B cell (primary cell): ENCODE results near the gene XYLT1. TPM values are rescaled to one million over a fixed set of nuclear protein-coding genes. Genes with fewer than 3 reads are reported as not detected.

Experiments
- ATAC-seq: fragments of 200-7000 bp; cut with Tn5 transposase; one replicate; pipeline ENCODE4 v1.10.0; 2021; ENCODE audit warnings: low read depth, mild to moderate bottlenecking, moderate number of reproducible peaks, moderate library complexity
- CTCF ChIA-PET: fragments of 350-600 bp; sonication (Branson Sonifier 250); formaldehyde crosslinking; loops from one replicate; lab custom pipeline; 2021; ENCODE audit warnings: antibody characterized with exemption, inconsistent platforms; lab: Charles Lee
- POLR2A ChIA-PET: fragments of 350-600 bp; sonication (Branson Sonifier 250); formaldehyde crosslinking; loops from one replicate; lab custom pipeline; 2021; ENCODE audit warnings: antibody characterized with exemption; lab: Charles Lee
- DNase-seq: peaks from one replicate; pipeline ENCODE4 v3.0.0; 2013
- H2AFZ ChIP-seq: 2 replicates; pipeline ENCODE4 v1.6.1; 2012; ENCODE audit warnings: mild to moderate bottlenecking, low read depth, low read length; ENCODE audit not compliant: insufficient read depth, poor library complexity, severe bottlenecking
- H3K27ac ChIP-seq, 2 donors: 1 replicate in 1 of 2; 2 replicates in 1 of 2; pipeline ENCODE4 v1.5.1; 2012 to 2013; ENCODE audit warnings: low read length in 2 of 2, mild to moderate bottlenecking in 2 of 2, moderate library complexity in 1 of 2
- H3K27me3 ChIP-seq, 4 experiments: fragments of 200-600 bp in 1 of 4; sonication (generic) in 1 of 4; replicated peaks in 1 of 4; 1 replicate in 2 of 4; 2 replicates in 2 of 4; pipeline versions ENCODE4 v1.6.1 to v1.7.0; 2013 to 2016; ENCODE audit warnings: low read length in 3 of 4, mild to moderate bottlenecking in 2 of 4, mixed read lengths in 1 of 4, moderate library complexity in 1 of 4; ENCODE audit not compliant: insufficient read depth in 4 of 4, control insufficient read depth in 3 of 4; ENCODE audit errors: control extremely low read depth in 1 of 4
- H3K36me3 ChIP-seq, 2 experiments: replicated peaks in 1 of 2; 1 replicate in 1 of 2; 2 replicates in 1 of 2; pipeline versions ENCODE4 v1.6.1 to v1.7.1; 2013; ENCODE audit warnings: low read length in 1 of 2; ENCODE audit not compliant: insufficient read depth in 2 of 2, control insufficient read depth in 1 of 2; ENCODE audit errors: control extremely low read depth in 1 of 2, extremely low read depth in 1 of 2
- H3K4me1 ChIP-seq, 2 donors: fragments of 200-600 bp in 1 of 2; sonication (generic) in 1 of 2; 1 replicate in 1 of 2; 2 replicates in 1 of 2; pipeline versions ENCODE4 v1.5.1 to v1.6.1; 2013 to 2017; ENCODE audit warnings: low read length in 2 of 2; ENCODE audit not compliant: control insufficient read depth in 2 of 2, insufficient read depth in 2 of 2
- H3K4me2 ChIP-seq: replicated peaks from 2 replicates; pipeline ENCODE3; 2012; ENCODE audit warnings: mild to moderate bottlenecking, low read depth, low read length; ENCODE audit not compliant: poor library complexity, severe bottlenecking
- H3K4me3 ChIP-seq, 5 experiments: fragments of 200-600 bp in 1 of 5; sonication (generic) in 1 of 5; 1 replicate in 3 of 5; 2 replicates in 2 of 5; pipeline versions ENCODE4 v1.5.1 to v1.7.0; 2011 to 2016; ENCODE audit warnings: low read length in 4 of 5, mild to moderate bottlenecking in 4 of 5, low read depth in 2 of 5, control low read depth in 1 of 5, moderate library complexity in 1 of 5; ENCODE audit not compliant: insufficient read depth in 1 of 5; ENCODE audit errors: control extremely low read depth in 1 of 5, extremely low read depth in 1 of 5
- H3K79me2 ChIP-seq: fragments of 200-600 bp; sonication (generic); one replicate; pipeline ENCODE4 v1.6.0; 2016; ENCODE audit warnings: low read length; ENCODE audit not compliant: control insufficient read depth, insufficient read depth
- H3K9ac ChIP-seq: fragments of 200-600 bp; sonication (generic); 2 replicates; pipeline ENCODE4 v1.6.1; 2017; ENCODE audit warnings: mild to moderate bottlenecking, low read length, moderate library complexity
- H3K9me3 ChIP-seq, 3 donors: one replicate each; pipeline versions ENCODE4 v1.6.1 to v1.7.1; 2013; ENCODE audit warnings: low read length in 2 of 3; ENCODE audit not compliant: control insufficient read depth in 2 of 3, insufficient read depth in 1 of 3; ENCODE audit errors: control extremely low read depth in 1 of 3
- H4K20me1 ChIP-seq: 2 replicates; pipeline ENCODE4 v1.6.0; 2012; ENCODE audit warnings: mild to moderate bottlenecking, low read length; ENCODE audit not compliant: insufficient read depth, control insufficient read depth, poor library complexity, severe bottlenecking
- H3K27ac Mint-ChIP-seq: one replicate; pipeline ENCODE4 v1.8.0; 2021; ENCODE audit warnings: mixed read lengths
- H3K27me3 Mint-ChIP-seq: one replicate; pipeline ENCODE4 v1.8.0; 2021; ENCODE audit warnings: mixed read lengths
- H3K4me1 Mint-ChIP-seq: one replicate; pipeline ENCODE4 v1.8.0; 2021; ENCODE audit warnings: mixed read lengths
- H3K4me3 Mint-ChIP-seq: one replicate; pipeline ENCODE4 v1.8.0; 2021; ENCODE audit warnings: mixed read lengths
- H3K9me3 Mint-ChIP-seq: one replicate; pipeline ENCODE4 v1.8.0; 2022; ENCODE audit warnings: mixed read lengths; ENCODE audit not compliant: insufficient read depth
- CTCF ChIP-seq: fragments of 200-600 bp; IDR thresholded peaks from one replicate; pipeline ENCODE4 v1.8.0; 2022; ENCODE audit warnings: antibody characterized with exemption, mild to moderate bottlenecking
- EZH2 ChIP-seq: IDR thresholded peaks from 2 replicates; pipeline ENCODE4 v1.6.1; 2012; ENCODE audit warnings: borderline replicate concordance, low read depth, mild to moderate bottlenecking, moderate library complexity, low read length; ENCODE audit not compliant: insufficient read depth, poor library complexity, severe bottlenecking
- WGBS: methylation state at CpG from one replicate; pipeline ENCODE4 v1.1.5; 2013; ENCODE audit warnings: missing lambda C conversion rate; ENCODE audit not compliant: insufficient coverage; 5-methylcytosine and 5-hydroxymethylcytosine counted together
- intact Hi-C: fragments of 100-400 bp; cut with micrococcal nuclease; formaldehyde crosslinking; loops from one replicate; pipeline ENCODE4 v1.10.0; 2022
- polyA plus RNA-seq: library from polyadenylated mRNA; depleted of rRNA; stranded (reverse); fragments of >200 nt; gene quantifications from 2 replicates; pipeline ENCODE4 v1.2.3, GENCODE V29; 2012
- total RNA-seq, 2 donors: library from RNA; stranded (reverse); fragments of 120-200 nt in 1 of 2; gene quantifications; 1 replicate in 1 of 2; 2 replicates in 1 of 2; pipeline versions ENCODE4 v1.2.3 to v1.2.4, GENCODE V29; 2013 to 2022

XYLT1 gene
- total and polyA plus RNA-seq, 2 donors (not counting 1 experiment from before 2014, with no cell fraction given) = 8.7 to 59.6 TPM

GRCh38 chr16:17416461-17417311, 54.1 kb downstream of the XYLT1 start:
- H3K4me3 ChIP-seq = peak overlapping the region; percentile 2 to 61 (median 40)
- H3K27ac Mint-ChIP-seq = peak overlapping the region; percentile 90
- peak overlapping the region; percentile 76 to 81 for H3K27ac ChIP-seq
- H3K36me3 ChIP-seq = no peaks in the 10 kb centered on the region
- DNase-seq (peak; percentile 90), ATAC-seq (peak; percentile 91)
- H4K20me1 ChIP-seq = no peaks in the 10 kb centered on the region
- H3K4me1 Mint-ChIP-seq = peaks cover 69% of the 10 kb centered on the region
- peak overlapping the region; percentile 85 for H3K4me3 Mint-ChIP-seq
- peaks cover 61 to 68% of the 10 kb centered on the region in 2 donors for H3K4me1 ChIP-seq
- no peaks in the 10 kb centered on the region for H3K27me3 Mint-ChIP-seq
- H3K9ac ChIP-seq = peak overlapping the region; percentile 63
- ChIA-PET CTCF (interaction anchor here (0.5 to 3.5 kb wide), 26 partner anchors 13 to 276 kb away, joined by 3 to 30 read pairs (median 4); no protein-coding TSS in a partner anchor), POLR2A (interaction anchor here (0.5 to 1.9 kb wide), 5 partner anchors 39 to 138 kb away, joined by 3 to 7 read pairs (median 4); no protein-coding TSS in a partner anchor)
- peak overlapping the region; percentile 69 for H2AFZ ChIP-seq
- peak overlapping the region; percentile 78 for H3K4me2 ChIP-seq
- intact Hi-C loops = loop anchor here (1.0 to 2.0 kb wide), 5 partner anchors 38 to 115 kb away; partner anchors contain the start of gene XYLT1
- no peaks in the 10 kb centered on the region for H3K9me3 Mint-ChIP-seq
- H3K27me3 ChIP-seq = no peaks in the 10 kb centered on the region
- H3K9me3 ChIP-seq = peaks cover 0 to 3% (median 0%) of the 10 kb centered on the region in 3 donors
- WGBS = 7% methylated on average over 9 of the region's 14 CpGs
- peaks cover 88% of the 10 kb centered on the region for H3K79me2 ChIP-seq
- TF ChIP-seq CTCF (peak; percentile 68), EZH2 (no peak)
